HEK293 (cell line): Measurements from ENCODE around the gene SOX13.
A peak's percentile ranks its signal among the peaks of the same experiment; 100 is the strongest.

Source experiments
- CTCF ChIA-PET: fragments of 350-600 bp; formaldehyde crosslinking; extraction: SDS; loops from one replicate; lab custom pipeline; 2021; ENCODE audit warnings: antibody characterized with exemption; lab: Yijun Ruan, JAX
- POLR2A ChIA-PET: fragments of 300-600 bp; formaldehyde crosslinking; extraction: SDS; loops from one replicate; lab custom pipeline; 2020; ENCODE audit warnings: antibody characterized with exemption, inconsistent platforms; lab: Yijun Ruan, JAX
- H3K27ac ChIP-seq: fragments of 200-500 bp; sonication (Bioruptor generic); 2 replicates; pipeline ENCODE4 v1.5.1; 2014; ENCODE audit warnings: low read depth, low read length, control low read depth, inconsistent platforms; ENCODE audit errors: extremely low read depth
- H3K36me3 ChIP-seq, 2 experiments: fragments of 200-500 bp in 1 of 2; sonication (Bioruptor generic) in 1 of 2; 1 replicate in 1 of 2; 2 replicates in 1 of 2; pipeline ENCODE4 v1.5.1; 2014 to 2017; ENCODE audit warnings: inconsistent platforms in 2 of 2, low read length in 2 of 2; ENCODE audit not compliant: control insufficient read depth in 2 of 2, insufficient read depth in 1 of 2
- H3K4me1 ChIP-seq: fragments of 200-500 bp; sonication (Bioruptor generic); 2 replicates; pipeline ENCODE4 v1.5.1; 2014; ENCODE audit warnings: mild to moderate bottlenecking, low read length, inconsistent platforms; ENCODE audit not compliant: control insufficient read depth, insufficient read depth
- H3K4me3 ChIP-seq: 2 replicates; pipeline ENCODE4 v1.5.1; 2011; ENCODE audit warnings: low read depth, mild to moderate bottlenecking, control low read depth, low read length, moderate library complexity
- H3K9me3 ChIP-seq: fragments of 200-500 bp; sonication (Bioruptor generic); 2 replicates; pipeline ENCODE4 v1.5.1; 2014; ENCODE audit warnings: low read depth, low read length, inconsistent platforms; ENCODE audit not compliant: control insufficient read depth, insufficient read depth
- ATF2 ChIP-seq: fragments of 450-650 bp; formaldehyde crosslinking; IDR thresholded peaks from 2 replicates; pipeline ENCODE4 v1.5.1; 2016; ENCODE audit warnings: missing biosample characterization, missing genetic modification characterization, low read depth
- EGR2 ChIP-seq: fragments of 450-650 bp; formaldehyde crosslinking; IDR thresholded peaks from 2 replicates; pipeline ENCODE4 v1.5.1; 2016; ENCODE audit warnings: low read depth, missing biosample characterization, missing genetic modification characterization
- HOXC10 ChIP-seq: sonication (generic); formaldehyde crosslinking; IDR thresholded peaks from 2 replicates; pipeline ENCODE4 v1.8.1; 2023; ENCODE audit warnings: mild to moderate bottlenecking, missing genetic modification reagents
- KLF10 ChIP-seq: fragments of 450-650 bp; IDR thresholded peaks from 2 replicates; pipeline ENCODE4 v1.5.1; 2018; ENCODE audit warnings: missing biosample characterization, mild to moderate bottlenecking, missing genetic modification characterization
- RBAK ChIP-seq: fragments of 450-650 bp; formaldehyde crosslinking; IDR thresholded peaks from 2 replicates; pipeline ENCODE4 v1.5.1; 2016; ENCODE audit warnings: missing biosample characterization, missing genetic modification characterization
- SALL2 ChIP-seq: fragments of 450-650 bp; formaldehyde crosslinking; IDR thresholded peaks from 2 replicates; pipeline ENCODE4 v1.5.0; 2017; ENCODE audit warnings: missing biosample characterization, mild to moderate bottlenecking, missing genetic modification characterization, borderline replicate concordance
- YY1 ChIP-seq: fragments of 450-650 bp; formaldehyde crosslinking; IDR thresholded peaks from 2 replicates; pipeline ENCODE4 v1.5.1; 2018; ENCODE audit warnings: missing biosample characterization, missing genetic modification characterization
- ZNF138 ChIP-seq: fragments of 450-650 bp; formaldehyde crosslinking; IDR thresholded peaks from 2 replicates; pipeline ENCODE4 v1.5.1; 2016; ENCODE audit warnings: missing biosample characterization, missing genetic modification characterization, borderline replicate concordance
- ZNF174 ChIP-seq: fragments of 450-650 bp; formaldehyde crosslinking; IDR thresholded peaks from 2 replicates; pipeline ENCODE4 v1.5.0; 2017; ENCODE audit warnings: missing biosample characterization, mild to moderate bottlenecking, missing genetic modification characterization
- ZNF18 ChIP-seq: fragments of 450-650 bp; formaldehyde crosslinking; IDR thresholded peaks from 2 replicates; pipeline ENCODE4 v1.5.1; 2016; ENCODE audit warnings: missing biosample characterization, missing genetic modification characterization
- ZNF311 ChIP-seq: fragments of 450-650 bp; formaldehyde crosslinking; IDR thresholded peaks from 2 replicates; pipeline ENCODE4 v1.5.1; 2017; ENCODE audit warnings: missing biosample characterization, missing genetic modification characterization, borderline replicate concordance
- ZNF391 ChIP-seq: fragments of 450-650 bp; formaldehyde crosslinking; IDR thresholded peaks from 2 replicates; pipeline ENCODE4 v1.5.1; 2016; ENCODE audit warnings: low read depth, missing biosample characterization, missing genetic modification characterization, borderline replicate concordance
- ZNF449 ChIP-seq: fragments of 450-650 bp; formaldehyde crosslinking; IDR thresholded peaks from 2 replicates; pipeline ENCODE4 v1.5.1; 2017; ENCODE audit warnings: missing biosample characterization, mild to moderate bottlenecking, missing genetic modification characterization, moderate library complexity
- ZNF549 ChIP-seq: fragments of 450-650 bp; IDR thresholded peaks from 2 replicates; pipeline ENCODE4 v1.5.1; 2018; ENCODE audit warnings: missing biosample characterization, missing genetic modification characterization, mild to moderate bottlenecking, inconsistent platforms, moderate library complexity
- ZNF555 ChIP-seq: fragments of 450-650 bp; formaldehyde crosslinking; conservative IDR thresholded peaks from 2 replicates; pipeline ENCODE4 v1.5.1; 2017; ENCODE audit warnings: missing biosample characterization, mild to moderate bottlenecking, missing genetic modification characterization, inconsistent platforms
- ZNF610 ChIP-seq: fragments of 450-650 bp; formaldehyde crosslinking; IDR thresholded peaks from 2 replicates; pipeline ENCODE4 v1.5.1; 2016; ENCODE audit warnings: missing biosample characterization, missing genetic modification characterization, borderline replicate concordance
- ZNF624 ChIP-seq: fragments of 450-650 bp; formaldehyde crosslinking; IDR thresholded peaks from 2 replicates; pipeline ENCODE4 v1.5.1; 2017; ENCODE audit warnings: missing biosample characterization, missing genetic modification characterization
- ZNF629 ChIP-seq: fragments of 450-650 bp; formaldehyde crosslinking; IDR thresholded peaks from 2 replicates; pipeline ENCODE4 v1.5.1; 2017; ENCODE audit warnings: missing biosample characterization, missing genetic modification characterization
- ZNF660 ChIP-seq: fragments of 450-650 bp; IDR thresholded peaks from 2 replicates; pipeline ENCODE4 v1.5.1; 2018; ENCODE audit warnings: missing biosample characterization, mild to moderate bottlenecking, missing genetic modification characterization
- ZNF776 ChIP-seq: fragments of 450-650 bp; formaldehyde crosslinking; IDR thresholded peaks from 2 replicates; pipeline ENCODE4 v1.5.0; 2017; ENCODE audit warnings: missing biosample characterization, missing genetic modification characterization, borderline replicate concordance
- ZNF830 ChIP-seq: fragments of 450-650 bp; IDR thresholded peaks from 2 replicates; pipeline ENCODE4 v1.5.0; 2018; ENCODE audit warnings: missing biosample characterization, missing genetic modification characterization, low read depth, mild to moderate bottlenecking, moderate library complexity
- ZSCAN18 ChIP-seq: fragments of 450-650 bp; formaldehyde crosslinking; IDR thresholded peaks from 2 replicates; pipeline ENCODE4 v1.5.1; 2016; ENCODE audit warnings: missing biosample characterization, missing genetic modification characterization
- TF ChIP-seq, protein P1 (sequence below): fragments of 450-650 bp; formaldehyde crosslinking; IDR thresholded peaks from 2 replicates; pipeline ENCODE4 v1.5.1; 2016; ENCODE audit warnings: missing biosample characterization, missing genetic modification characterization
- TF ChIP-seq, protein P2 (sequence below): fragments of 450-650 bp; formaldehyde crosslinking; IDR thresholded peaks from 2 replicates; pipeline ENCODE4 v1.5.1; 2016; ENCODE audit warnings: missing biosample characterization, missing genetic modification characterization

The SOX13 gene

DNA sequence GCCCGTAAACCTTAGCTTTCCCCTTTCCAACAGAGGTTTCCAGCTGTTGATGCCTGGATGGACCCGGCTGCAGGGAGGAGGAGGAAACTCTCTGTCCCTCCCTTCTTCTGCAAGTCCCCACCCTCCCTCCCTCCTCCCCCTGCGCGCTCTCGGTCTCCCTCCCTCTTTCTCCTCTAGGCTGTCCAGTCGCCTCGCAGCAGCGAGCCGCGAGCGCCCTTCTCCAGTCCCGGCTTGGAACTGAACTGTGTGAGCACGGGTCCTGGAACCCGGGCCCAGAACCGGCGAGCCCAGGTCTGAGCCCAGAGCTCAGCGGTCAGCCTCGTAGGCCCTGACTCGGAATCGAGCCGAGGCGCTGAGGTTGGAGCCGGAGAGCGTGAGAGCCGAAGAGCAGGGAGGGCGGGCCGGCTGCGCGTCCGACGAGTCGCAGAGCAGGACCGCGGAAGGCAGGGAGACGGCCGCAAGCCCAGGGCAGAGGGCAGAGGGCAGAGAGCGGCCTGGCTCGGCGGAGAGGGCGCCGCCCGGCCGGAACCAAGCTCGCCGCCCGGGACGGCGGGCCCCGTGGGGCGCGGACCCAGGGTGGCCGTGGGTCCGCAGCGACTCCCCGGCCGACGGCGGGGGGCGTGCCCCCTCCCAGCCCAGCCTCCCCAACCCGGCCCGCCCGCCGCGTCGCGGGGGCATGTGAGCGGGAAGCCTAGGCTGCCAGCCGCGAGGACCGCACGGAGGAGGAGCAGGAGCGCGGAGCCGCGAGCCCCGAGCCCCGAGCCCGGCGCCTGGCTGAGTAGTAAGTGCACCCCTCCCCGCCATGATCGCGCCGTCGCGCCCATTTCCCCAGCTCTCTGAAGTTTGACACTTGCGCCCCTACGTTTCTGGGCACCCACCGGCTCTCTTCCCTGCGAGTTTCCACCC, at the start of gene SOX13:
TSS of gene SOX13 (plus strand) at position 185 of the 906 bp plus-strand sequence. CDS start 39,801 bp downstream, outside the sequence.
- H3K9me3 ChIP-seq: no peaks in the 10 kb centered on the region
- H3K4me3 ChIP-seq: peak within 1 kb of the TSS; percentile 64
- 0 out of 2 replicates have a peak, but pooled peaks cover 4% of the 10 kb centered on the region for H3K4me1 ChIP-seq
- ChIA-PET CTCF (interaction anchor here (0.6 to 2.8 kb wide), 5 partner anchors 26 to 343 kb away, joined by 3 to 11 read pairs (median 4); no protein-coding TSS in a partner anchor), POLR2A (interaction anchor here (0.6 to 1.5 kb wide), 9 partner anchors 12 to 202 kb away, joined by 3 to 7 read pairs (median 4); no protein-coding TSS in a partner anchor)
- no peaks in the 10 kb centered on the region for H3K36me3 ChIP-seq
- peak within 1 kb of the TSS; percentile 76; the same call in 1 of the 2 replicates for H3K27ac ChIP-seq
- 0 out of 2 replicates have a peak, but pooled peaks have one; percentile 19 for TF ChIP-seq ZNF449 (tag by site-specific recombination)
- TF ChIP-seq ATF2 (tag by site-specific recombination): no peak
- no peak for TF ChIP-seq ZNF311 (tag by site-specific recombination)
- TF ChIP-seq KLF10 (tag by site-specific recombination): no peak
- TF ChIP-seq YY1 (tag by site-specific recombination): 0 out of 2 replicates have a peak, but pooled peaks have one; percentile 15
- TF ChIP-seq ZNF549 (tag by site-specific recombination): no peak
- no peak for TF ChIP-seq ZNF18 (tag by site-specific recombination)
- TF ChIP-seq ZSCAN18 (tag by site-specific recombination): no peak
- TF ChIP-seq EGR2 (tag by site-specific recombination): no peak
- TF ChIP-seq ZNF776 (tag by site-specific recombination): no peak
- no peak for TF ChIP-seq ZNF555
- no peak; the same call in 1 of the 2 replicates for TF ChIP-seq HOXC10
- no peak for TF ChIP-seq RBAK (tag by site-specific recombination)
- TF ChIP-seq, protein P1, sequence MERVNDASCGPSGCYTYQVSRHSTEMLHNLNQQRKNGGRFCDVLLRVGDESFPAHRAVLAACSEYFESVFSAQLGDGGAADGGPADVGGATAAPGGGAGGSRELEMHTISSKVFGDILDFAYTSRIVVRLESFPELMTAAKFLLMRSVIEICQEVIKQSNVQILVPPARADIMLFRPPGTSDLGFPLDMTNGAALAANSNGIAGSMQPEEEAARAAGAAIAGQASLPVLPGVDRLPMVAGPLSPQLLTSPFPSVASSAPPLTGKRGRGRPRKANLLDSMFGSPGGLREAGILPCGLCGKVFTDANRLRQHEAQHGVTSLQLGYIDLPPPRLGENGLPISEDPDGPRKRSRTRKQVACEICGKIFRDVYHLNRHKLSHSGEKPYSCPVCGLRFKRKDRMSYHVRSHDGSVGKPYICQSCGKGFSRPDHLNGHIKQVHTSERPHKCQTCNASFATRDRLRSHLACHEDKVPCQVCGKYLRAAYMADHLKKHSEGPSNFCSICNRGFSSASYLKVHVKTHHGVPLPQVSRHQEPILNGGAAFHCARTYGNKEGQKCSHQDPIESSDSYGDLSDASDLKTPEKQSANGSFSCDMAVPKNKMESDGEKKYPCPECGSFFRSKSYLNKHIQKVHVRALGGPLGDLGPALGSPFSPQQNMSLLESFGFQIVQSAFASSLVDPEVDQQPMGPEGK (tag by site-specific recombination): peak; percentile 32
- peak; percentile 65 for TF ChIP-seq ZNF660 (tag by site-specific recombination)
- TF ChIP-seq ZNF629: peak; percentile 11; the same call in 1 of the 2 replicates
- no peak for TF ChIP-seq ZNF174
- no peak for TF ChIP-seq ZNF138 (tag by site-specific recombination)
- no peak for TF ChIP-seq ZNF624 (tag by site-specific recombination)
- no peak for TF ChIP-seq ZNF610 (tag by site-specific recombination)
- peak; percentile 73; the same call in 1 of the 2 replicates for TF ChIP-seq ZNF391 (tag by site-specific recombination)
- TF ChIP-seq SALL2 (tag by site-specific recombination): no peak
- TF ChIP-seq, protein P2, sequence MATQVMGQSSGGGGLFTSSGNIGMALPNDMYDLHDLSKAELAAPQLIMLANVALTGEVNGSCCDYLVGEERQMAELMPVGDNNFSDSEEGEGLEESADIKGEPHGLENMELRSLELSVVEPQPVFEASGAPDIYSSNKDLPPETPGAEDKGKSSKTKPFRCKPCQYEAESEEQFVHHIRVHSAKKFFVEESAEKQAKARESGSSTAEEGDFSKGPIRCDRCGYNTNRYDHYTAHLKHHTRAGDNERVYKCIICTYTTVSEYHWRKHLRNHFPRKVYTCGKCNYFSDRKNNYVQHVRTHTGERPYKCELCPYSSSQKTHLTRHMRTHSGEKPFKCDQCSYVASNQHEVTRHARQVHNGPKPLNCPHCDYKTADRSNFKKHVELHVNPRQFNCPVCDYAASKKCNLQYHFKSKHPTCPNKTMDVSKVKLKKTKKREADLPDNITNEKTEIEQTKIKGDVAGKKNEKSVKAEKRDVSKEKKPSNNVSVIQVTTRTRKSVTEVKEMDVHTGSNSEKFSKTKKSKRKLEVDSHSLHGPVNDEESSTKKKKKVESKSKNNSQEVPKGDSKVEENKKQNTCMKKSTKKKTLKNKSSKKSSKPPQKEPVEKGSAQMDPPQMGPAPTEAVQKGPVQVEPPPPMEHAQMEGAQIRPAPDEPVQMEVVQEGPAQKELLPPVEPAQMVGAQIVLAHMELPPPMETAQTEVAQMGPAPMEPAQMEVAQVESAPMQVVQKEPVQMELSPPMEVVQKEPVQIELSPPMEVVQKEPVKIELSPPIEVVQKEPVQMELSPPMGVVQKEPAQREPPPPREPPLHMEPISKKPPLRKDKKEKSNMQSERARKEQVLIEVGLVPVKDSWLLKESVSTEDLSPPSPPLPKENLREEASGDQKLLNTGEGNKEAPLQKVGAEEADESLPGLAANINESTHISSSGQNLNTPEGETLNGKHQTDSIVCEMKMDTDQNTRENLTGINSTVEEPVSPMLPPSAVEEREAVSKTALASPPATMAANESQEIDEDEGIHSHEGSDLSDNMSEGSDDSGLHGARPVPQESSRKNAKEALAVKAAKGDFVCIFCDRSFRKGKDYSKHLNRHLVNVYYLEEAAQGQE (tag by site-specific recombination): peak; percentile 38; the same call in 1 of the 2 replicates
- no peak for TF ChIP-seq ZNF830 (tag by site-specific recombination)
